T-helper 9 cell (primary cell): ENCODE data around the gene MOB3B.

Source experiments
- DNase-seq: peaks from one replicate; pipeline ENCODE4 v3.0.0-alpha.2; 2020

The MOB3B gene

GRCh38 chr9:27384262-27385014 lies 145.2 kb downstream of the MOB3B start:
- DNase-seq, result no peak

DNA sequence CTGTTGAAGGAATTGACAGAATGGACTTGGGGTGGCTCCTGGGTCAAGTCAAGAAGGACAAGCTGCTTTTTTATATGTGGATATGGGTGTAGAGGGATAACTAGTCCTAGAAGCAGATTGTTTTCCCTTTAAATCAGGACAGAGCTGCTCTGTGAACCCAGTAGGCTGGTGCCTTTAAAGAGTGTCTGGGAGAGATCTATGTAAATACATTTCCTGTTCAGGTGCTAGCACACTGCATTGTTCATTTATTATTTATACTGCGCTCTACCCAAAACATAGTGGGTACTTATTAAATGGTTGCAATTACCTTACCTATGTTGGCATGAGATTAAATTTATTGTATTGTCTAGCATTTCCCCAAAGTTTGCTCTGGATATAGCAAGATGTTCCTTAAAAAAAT lies 146.1 kb downstream of the MOB3B start:
- no peak for DNase-seq

DNA sequence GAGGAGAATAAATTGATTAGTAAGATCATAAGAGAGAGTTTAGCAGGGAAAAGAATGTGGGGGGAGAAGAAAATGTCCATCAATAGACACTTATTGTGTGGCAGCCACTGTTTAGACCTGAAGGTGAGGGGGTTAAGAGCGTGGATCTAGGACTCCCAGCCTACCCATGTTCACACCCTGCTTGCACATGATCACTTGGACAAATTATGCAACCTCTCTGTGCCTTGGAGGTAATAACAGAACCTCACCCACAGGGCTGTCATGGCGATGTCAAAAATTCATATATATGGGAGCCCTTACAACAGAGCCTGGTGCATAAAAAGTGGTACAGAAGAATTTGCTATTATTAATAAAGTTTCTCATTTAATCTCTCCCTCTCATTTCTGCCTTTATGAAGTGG lies 146.6 kb downstream of the MOB3B start:
- no peak for DNase-seq

DNA sequence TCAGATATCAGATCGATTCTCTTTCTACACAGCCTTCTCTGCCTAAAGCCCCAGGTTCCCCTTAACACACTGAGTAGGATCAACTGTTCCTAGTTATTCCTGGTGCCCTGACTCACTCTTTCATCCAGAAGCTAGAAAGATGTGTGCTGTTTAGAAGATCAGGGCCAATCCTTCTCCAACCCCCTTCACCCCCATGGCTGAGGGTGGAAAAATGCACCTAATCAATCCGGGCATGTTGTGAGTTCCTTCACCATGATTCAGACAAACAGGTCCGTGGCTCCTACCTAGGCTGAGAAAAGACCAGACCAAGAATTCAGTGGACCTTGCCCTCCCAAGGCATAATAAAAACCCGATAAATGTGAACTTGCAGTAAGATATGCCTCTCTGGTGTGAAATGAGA lies 147.3 kb downstream of the MOB3B start:
- DNase-seq, result no peak

DNA sequence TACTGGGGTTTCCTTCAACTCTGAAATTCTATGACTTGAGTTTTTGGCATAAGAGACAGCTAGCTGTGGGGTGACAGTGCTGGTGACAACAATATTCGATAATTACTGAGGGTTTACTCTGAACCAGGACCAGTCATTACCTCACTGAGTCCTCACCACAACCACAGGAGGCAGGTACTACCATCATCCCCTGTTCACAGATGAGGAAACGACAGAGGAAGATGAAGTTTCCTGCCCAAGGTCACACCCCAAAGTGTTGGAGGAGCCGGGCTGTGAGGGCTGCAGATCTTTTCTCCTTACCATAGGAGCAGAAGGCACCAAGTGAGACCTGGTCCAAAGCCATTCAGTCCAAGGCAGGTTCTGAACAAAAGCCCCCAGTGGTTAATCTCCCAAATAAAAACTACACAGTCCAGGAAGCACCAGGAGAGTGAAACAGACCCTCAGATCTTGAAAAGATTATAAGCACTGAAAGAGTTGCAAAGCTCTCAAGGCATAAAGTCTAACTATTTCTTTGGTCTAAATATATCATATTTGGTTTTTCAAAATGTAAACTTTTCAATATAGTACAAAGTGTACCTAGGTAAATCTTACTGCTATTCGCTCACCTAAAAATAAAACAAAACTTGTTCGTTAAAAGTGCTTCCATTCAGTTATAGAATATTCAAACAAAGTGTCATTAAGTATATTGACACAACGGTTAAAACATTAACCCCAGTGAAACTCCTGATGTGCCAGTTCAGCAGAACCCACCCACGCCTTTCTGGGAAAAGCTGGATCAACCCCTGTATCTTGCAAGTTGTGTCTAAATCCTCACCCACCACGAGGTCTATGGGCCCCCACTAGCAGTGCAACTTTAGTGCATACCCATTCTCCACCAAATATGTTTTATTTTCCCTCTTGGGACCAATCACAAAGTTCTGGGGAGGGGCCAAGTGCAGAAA lies 150.0 kb downstream of the MOB3B start:
- DNase-seq, result no peak

DNA sequence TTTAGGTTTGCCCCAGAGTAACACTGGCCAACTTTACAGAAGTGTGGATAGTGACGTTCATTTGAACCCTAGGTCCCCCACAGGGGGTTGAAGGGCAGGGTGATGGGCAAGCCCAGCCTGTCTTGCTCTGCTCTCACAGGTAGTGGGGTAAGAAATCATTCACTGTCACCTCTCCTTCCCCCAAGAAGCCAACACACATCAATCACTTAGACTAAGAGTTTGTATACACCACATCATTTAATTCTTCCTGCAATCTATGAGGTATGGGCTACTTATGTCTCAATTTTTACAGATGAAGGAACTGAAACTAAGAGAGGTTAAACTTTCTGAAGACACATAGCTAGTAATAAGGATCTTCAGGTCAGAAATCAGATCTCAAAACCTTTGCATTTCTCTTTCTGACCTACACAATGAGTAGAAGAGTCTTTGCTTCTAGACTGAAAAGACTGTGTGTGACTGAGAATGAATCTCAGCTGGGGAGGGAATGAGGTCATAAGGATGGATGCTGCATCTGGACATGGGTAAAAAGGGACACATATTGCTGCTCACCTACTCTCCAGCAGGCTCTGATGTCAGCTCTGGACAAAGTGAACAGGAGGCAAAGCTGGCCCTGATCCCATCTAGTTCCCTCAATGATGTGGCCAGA lies 151.7 kb downstream of the MOB3B start:
- no peak for DNase-seq

GRCh38 chr9:27377147-27377807 lies 152.3 kb downstream of the MOB3B start:
- no peak for DNase-seq

GRCh38 chr9:27373851-27374250 lies 155.8 kb downstream of the MOB3B start:
- DNase-seq, result no peak

- no peak for DNase-seq
These were observed 157.0 kb downstream of the MOB3B start for GRCh38 chr9:27372615-27373014.

DNA sequence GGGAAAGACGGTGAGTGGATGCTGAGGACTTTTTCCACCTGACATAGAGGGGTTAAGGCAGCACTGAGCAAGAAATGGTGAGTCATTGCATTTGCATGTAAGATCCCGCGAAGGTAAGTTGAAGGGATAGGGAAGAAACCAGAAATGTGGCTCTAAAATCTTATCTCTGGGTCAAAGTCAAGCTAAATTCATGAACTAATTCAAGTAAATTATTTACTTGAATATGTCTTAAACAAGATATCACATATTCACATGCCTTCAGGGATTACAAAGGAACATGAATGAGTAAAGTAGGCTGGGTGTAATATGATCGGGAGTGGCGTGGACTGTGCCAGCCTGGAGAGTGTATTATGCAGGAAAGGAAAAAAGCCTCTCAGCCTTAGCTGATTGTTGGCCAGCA lies 158.2 kb downstream of the MOB3B start:
- DNase-seq, result no peak

GRCh38 chr9:27369591-27369990 lies 160.0 kb downstream of the MOB3B start:
- no peak for DNase-seq

DNA sequence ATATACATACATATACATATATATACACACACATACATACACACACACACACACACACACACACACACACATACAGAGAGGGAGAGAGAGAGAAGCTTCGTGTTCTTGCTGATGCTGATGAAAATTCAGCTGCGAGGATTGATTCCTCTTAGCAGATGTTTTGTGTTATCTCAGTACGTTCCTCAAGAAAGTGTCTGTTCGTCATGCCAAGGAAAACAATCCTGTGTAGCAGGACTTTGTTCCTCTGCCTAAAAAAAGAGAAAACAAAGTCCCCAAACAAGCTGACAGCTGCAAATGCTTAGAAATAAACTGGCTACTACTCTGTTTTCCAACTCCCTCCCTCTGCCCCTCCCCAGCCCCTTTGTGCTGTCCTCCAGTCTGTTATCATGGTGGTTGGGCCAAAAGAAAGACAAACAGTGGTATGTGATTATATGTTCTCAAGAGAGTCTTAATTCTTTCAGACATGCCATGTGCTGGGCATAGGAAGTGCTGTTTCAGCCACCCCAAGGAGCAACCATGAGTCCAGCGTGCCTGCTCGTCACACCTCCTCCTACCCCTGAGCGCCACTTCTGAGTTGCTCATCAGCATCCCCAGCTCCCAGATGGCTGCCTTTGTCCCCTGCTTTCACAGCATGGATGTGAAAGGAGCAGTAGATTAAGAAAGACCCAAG lies 161.2 kb downstream of the MOB3B start:
- DNase-seq, result no peak

DNA sequence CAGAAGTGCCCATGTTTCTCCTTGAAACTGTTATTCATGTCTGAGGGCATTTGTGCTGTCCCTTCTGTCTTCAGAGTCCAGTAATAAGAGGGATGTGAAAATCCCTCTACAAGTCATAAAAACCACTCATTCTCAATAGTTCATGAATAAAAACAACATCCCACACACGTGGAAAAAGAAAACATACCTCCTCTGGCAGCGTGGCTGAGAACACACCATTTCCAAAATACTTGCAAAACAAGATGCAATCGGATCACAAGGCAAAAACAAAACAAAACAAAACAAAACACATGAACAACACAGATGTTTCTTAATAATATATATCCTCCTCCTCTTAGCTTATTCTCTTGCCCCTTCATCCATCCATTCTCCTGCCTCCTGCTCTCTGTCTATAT lies 161.7 kb downstream of the MOB3B start:
- no peak for DNase-seq

DNA sequence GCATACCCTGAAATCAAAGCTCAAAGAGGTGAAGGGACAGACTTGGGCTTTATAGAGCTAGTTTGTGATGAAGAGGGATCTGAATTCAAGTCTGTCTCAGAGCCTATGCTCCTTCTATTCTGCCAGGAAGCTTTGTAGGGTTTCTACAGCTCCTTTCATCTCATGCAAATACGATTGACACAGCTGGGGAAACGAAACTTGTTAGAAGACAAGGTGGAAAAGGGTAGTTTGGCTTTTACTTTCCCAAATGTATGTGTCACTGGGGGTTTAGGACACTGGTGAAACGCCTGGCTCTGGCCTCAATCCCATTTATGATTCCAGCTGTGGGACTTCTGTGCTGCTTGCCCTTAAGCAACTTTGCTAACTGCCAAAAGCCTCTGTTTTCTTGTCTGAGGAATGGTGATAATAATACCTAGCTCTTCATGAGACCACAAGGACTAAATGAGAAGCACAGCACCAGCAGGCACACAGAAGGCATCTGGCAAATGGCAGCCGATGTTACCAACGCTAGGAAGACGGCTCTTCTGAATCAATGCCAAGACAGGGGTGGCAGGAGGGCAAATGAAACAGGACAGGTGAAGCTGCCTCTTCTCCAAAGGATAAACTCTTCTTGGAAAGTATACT lies 162.3 kb downstream of the MOB3B start:
- DNase-seq, result no peak

DNA sequence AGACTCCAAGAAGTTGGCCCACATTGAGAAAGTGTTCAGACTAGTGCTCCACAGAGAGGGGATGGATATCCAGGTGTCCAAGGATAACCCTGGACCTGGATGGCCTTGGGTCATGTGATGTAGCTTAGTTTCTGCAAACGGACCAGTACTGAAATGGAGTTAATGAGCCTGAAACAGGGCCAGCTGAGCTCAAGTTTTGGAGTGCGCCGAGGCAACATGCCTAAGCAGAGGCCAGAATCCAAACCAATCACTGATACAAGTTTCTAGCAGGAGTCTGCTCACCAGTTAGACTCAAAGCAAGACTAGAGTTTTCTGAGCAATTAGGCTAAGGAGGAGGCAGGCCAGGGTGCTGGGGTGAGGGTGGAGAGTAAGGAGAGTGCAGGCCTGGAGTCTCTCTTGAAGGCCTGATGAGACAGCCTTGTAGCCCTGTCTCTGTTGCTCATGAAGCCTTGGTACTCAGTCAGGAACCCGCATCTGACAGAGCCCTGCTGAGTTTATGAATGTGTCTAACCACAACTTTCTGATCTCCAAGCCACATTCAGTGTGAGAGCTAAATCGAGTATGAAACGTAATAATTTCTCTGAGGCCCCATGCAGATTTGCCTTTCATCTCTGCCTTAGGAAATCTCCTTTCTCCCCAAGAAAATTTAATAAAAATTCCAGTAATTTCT lies 163.8 kb downstream of the MOB3B start:
- DNase-seq, result no peak

GRCh38 chr9:27362447-27363210 lies 167.0 kb downstream of the MOB3B start:
- no peak for DNase-seq

DNA sequence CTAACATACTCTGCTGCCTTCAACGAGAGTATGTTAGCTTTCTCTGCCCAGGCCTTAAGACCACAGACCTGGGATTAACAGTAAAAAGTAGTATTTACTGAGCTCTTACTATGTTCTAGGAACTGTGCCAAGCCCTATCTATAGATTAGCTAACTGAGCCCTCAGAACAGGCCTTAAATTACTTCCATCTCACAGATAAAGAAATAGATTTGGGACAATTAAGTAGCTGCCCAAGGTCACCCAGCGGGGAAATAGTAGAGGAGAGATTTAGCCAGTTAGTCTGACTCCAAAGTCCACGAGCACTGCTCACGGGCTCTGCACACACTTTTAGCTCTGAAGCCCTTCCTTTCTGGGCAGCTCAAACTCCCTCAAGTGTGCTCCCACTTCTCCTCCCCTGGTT lies 168.1 kb downstream of the MOB3B start:
- no peak for DNase-seq

GRCh38 chr9:27359763-27360162 lies 169.9 kb downstream of the MOB3B start:
- no peak for DNase-seq

DNA sequence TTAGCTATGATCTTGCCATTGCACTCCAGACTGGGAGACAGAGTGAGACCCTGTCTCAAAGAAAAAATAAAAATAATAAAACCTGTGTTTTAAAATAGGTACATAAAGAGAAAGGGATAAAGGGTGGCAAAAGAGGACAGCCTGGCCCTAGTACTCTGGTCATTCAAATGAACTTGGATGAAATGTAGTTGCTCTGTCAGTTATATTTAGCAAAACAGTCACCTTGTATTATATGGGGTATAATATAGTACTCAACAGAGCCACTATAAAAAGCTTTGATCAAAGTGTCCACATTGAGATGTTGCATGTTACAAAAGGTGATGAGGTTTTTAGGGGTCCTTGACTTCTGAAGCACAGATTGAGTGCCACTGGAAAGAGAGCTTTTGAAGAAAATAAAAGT lies 171.6 kb downstream of the MOB3B start:
- no peak for DNase-seq

GRCh38 chr9:27356446-27356845 lies 173.2 kb downstream of the MOB3B start:
- DNase-seq, result no peak

DNA sequence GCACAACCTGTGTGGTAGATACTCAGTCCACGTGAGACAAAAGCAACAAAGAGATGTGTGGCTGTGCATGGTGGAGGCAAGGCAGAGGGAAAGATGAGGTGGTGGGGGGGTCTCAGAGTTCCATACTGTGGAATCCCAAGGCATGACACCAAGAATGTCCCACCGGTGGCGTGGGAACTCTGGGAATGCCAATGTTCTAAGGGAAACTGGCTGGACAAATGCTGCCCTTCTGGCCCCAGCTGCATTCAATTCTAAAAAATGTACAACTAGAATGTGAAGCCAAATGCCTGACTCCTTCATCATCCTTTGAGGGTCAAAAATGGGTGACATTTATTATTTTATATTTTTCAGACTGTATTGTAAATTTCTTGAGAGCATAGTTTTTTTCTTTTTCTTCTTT lies 174.4 kb downstream of the MOB3B start:
- DNase-seq, result no peak
